GM21825 (cell line): ENCODE results near the gene FAM43B.

Experiments
- ATAC-seq: cut with Tn5 transposase; IDR thresholded peaks from one replicate; pipeline ENCODE4 v1.9.1; 2021; ENCODE audit warnings: mild to moderate bottlenecking, moderate library complexity; ENCODE audit not compliant: unreplicated experiment

The FAM43B gene

DNA sequence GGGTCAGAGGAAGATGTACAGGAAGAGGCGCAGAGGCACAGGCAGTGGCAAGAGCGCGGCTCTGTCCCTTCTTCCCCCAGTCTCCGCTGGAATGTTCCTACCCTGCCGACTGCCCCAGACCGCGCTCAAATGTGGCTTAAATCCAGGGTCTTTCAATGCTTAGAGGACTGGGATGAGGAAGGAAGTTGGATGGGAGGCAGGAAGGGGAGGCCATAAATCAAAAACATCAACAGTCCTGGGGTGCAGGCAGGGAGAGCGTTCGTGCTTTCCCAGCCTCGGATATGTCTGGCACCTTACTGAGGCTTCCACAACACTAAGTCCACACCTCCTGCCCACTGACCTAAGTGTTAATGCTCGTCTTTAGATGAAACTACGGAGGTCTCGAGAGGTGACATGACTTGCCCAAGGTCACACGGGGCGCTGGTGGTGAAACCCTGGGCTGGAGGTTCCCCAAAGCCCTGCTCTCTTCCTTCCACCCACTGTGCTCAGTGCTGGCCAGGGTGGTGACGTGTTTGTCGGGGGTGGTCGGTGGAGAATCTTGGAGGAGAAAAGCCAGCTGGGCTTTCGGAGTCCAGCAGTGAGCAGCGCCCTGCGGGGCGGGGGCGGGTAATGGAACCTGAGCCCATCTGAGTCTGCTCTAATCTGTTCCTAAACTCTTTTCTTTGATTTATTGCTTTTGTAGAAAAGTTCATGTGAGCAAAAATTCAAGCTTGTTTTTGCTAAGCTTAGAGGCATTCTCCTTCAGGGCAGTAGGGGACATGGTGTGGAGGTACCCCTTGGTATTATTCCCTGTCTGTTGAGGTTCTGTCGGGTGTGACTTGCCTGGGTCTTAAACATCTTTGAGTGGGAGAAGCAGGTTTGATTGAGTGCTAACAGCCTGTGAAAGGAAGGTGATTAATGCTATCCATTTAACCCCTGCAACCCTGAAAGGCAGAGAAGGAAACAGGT lies 37.2 kb downstream of the FAM43B start:
- no peak for ATAC-seq

DNA sequence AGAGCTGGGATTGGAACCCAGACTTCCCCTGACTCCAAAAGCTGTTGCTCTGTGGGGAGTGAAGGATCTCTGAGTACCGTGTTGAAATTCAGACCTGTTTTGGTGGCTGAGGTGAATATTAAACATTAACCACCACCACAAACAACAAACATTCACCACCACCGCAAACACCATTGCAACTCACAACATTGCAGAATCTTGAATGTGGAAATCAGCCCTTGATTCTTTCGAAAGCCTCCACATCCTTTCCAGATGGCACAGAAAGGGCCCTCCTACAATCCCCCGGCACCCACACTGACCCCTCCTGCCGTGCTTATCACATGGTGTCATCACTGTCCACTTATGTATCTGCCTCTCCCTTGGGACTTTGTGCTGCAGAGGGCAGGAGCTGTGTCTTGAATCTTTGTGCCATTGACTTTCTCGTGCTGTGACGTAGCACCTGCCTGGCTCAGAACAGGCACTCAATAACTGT lies 38.0 kb downstream of the FAM43B start:
- no peak for ATAC-seq

DNA sequence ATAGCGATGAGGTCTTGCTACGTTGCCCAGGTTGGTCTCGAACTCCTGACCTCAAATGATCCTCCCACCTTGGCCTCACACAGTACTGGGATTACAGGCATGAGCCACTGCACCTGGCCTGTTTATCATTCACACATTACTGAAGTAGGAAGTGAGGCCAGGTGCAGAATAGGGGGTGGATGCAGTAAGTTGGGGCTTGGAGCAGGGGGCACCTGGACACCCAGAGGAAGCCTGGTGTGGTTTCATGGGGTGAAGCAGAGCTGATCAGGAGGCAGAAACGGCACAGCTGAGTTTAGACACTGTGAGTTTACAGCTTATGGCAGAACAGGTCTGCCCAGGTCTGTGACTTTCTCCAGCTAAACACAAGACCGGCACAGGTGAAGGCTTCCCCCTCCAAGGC lies 41.4 kb downstream of the FAM43B start:
- no peak for ATAC-seq

DNA sequence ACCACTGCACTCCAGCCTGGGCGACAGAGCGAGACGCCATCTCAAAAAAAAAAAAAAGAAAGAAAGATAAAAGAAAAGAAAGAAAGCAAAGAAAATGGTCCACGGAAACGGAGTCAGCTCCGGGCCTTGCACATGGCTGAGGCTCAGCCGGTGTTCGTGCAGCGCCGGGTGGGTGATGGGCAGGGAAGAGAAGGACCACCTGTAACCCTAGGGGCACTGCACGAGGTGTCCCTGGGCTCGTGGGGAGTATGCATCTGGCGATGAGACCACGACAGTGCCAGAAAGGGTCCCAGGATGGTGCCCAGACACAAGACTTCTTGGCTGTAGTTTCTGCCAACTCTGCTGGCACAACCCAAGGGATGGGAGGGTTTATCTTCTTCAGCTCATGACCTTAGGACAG lies 42.4 kb downstream of the FAM43B start:
- no peak for ATAC-seq

DNA sequence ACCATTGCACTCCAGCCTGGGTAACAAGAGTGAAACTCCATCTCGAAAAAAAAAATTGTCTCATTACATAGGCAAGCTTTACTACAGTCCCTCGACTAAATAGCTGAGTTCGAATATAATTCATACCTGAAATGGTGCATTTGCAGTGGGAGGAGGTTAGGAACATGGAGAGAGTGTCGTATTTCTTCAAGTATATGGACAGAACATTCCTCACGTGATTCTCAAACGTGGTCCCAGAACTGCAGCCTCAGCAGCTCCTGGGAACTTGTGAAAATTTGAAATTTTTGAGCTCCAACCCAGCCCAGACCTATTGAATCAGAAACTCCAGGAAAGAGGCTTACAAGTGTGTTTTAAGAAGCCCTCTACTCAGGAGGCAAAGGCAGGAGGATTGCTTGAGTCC lies 43.7 kb downstream of the FAM43B start:
- no peak for ATAC-seq

DNA sequence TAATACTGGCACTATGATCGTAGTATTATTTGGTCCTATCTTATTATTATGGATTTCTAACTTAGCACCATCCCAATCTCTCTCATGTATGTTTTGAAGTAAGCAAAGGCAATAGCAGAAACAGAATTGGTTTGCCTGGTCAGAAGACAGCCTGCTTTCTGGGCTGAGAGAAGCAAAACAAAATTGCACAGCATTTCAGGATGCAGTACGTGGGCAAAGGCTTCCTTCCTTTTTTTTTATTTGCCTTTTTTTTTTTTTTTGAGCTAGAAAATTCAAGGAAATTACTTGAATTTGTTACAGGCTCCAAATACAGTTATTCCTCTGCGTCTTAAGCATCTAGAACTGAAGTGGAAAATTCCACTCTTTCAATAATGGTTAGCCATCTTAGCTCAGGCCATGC lies 45.3 kb downstream of the FAM43B start:
- ATAC-seq = no peak

DNA sequence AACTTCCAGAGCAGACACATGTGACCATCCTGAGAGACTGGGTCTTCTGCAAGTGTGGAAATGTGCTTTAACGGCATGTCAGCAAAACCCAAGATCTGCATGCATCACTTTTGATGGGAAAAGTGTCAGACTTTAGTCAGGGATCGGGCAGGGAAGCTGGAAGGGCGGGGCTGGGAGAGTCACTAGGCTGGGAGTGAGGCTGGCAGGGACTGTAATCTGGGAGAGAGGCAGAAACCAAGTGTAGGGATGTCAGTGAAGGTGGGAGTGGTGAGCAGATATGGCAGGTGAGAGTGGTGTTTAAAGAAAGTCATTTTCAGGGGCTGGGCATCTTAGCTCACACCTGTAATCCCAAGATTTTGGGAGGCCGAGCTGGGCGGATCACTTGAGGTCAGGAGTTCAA lies 47.8 kb downstream of the FAM43B start:
- ATAC-seq = no peak

DNA sequence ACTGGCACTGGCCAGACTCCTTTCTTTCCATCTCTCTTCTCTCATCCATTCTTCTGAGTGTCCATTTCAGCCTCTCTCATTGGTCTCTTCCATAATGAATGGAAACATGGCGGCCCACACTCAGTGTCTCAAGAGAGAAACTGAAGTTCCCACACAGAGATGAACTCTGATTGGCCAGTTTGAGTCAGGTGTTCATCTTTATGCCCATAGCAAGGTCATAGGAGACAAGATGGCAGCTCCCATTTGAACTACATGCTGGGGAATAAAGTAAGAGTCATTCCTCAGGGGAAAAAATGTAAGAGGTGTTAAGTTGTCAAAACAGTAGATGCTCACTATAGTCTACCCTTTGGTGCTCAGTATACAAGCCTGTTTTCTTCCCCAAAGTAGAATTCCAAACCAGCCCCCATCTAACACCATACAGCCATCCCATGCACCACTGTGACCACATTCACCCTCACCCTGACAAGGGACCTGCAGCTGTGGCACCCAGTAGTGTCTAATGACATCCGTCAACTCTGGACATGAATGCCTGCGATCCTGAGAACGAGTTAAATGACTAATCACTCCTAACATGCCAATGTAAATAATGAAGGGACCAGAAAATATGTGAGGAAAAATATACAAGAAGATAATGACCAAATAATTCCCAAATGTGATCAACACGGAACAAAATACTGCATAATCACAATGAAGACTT lies 48.9 kb downstream of the FAM43B start:
- ATAC-seq = no peak

DNA sequence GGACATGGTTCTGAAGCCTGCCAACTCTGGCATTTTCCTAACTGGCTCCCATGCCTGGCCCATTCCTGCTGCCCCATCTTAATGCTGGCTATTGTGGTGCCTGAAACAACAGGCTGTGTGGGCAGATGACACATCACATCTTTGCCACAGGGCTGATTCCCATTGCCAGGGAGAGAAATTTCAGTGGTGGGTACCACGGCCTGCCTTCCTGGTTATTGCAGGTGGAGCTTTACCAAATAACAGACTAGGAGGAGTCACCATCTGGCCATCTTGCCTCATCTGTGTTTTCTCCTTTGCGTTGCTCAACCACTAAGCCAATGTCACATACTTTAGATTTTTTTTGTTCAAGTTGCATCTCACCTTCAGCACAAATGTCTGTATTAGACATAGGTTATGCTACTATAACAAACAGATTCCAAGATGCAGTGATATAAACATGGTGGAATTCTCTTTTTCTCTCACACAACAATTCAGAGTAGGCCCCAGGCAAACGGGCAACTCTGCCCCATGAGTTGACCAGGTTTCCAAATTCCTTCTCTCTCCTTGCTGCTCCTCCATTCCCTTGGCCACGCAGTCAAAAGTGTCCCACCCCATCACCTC lies 50.6 kb downstream of the FAM43B start:
- ATAC-seq = no peak

DNA sequence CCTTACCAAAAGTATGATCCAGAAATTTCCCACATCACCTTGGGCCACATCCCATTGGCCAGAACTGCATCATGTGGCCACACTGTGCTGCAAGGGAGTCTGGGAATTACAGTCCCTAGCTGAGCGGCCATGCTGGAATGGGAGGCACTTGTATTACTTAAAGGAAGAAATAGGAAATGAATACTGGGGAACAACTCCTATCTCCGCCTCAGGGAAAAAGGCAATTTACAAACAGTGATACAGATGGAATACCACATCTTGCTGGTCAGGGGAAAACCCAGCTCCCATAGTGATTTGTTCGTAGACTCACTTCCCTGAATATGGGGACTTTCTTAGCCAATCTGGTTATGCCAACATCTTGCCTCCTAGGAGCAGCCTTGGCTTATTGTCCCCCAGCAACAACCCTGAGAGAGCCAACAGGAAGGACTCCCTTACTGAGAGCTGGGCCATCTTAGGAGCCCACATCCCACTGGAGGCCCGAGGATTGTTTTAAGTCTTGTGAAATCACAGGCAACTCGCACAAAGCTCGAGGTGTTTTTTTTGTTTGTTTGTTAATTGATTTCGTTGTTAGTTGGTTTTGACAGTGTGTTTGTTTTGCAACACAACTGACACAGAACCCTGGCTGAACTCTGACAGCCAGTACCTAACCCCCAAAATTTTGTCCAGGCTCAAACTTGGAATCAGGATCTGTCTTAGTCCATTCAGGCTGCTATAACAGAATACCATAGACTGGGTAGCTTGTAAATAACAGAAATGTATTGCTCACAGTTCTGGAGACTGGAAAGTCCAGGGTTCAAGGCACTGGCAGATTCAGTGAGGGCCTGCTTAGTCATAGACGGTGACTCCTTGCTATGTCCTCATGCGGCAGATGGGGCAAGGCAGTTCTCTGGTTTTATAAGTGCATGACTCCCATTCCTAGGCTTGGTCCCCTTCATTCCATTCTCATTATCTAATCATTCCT lies 51.4 kb downstream of the FAM43B start:
- ATAC-seq = no peak
